ENCODE data around the gene NPAS3.

DNA sequence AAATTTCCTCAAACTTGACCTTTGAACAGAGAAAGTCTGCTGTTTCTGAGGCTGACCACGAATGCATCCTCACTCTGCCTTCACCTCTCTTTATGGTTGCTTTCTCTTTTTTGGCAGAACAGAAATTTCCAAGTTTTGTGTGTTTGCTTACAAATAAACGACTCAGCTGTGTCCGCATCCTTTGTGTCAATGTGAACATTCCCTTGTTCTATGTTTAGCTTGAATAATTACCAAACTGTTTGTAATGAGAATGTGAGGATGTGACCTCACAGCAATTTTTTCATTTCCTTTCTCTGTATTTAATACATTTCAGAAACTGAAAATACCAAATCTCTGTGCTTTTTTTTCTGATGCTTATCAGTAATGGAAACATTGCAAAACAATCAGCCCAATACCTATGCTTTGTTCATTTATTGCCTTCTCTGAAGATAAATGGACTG is 601.3 kb downstream of the NPAS3 start:
- TF ChIP-seq, protein P1, sequence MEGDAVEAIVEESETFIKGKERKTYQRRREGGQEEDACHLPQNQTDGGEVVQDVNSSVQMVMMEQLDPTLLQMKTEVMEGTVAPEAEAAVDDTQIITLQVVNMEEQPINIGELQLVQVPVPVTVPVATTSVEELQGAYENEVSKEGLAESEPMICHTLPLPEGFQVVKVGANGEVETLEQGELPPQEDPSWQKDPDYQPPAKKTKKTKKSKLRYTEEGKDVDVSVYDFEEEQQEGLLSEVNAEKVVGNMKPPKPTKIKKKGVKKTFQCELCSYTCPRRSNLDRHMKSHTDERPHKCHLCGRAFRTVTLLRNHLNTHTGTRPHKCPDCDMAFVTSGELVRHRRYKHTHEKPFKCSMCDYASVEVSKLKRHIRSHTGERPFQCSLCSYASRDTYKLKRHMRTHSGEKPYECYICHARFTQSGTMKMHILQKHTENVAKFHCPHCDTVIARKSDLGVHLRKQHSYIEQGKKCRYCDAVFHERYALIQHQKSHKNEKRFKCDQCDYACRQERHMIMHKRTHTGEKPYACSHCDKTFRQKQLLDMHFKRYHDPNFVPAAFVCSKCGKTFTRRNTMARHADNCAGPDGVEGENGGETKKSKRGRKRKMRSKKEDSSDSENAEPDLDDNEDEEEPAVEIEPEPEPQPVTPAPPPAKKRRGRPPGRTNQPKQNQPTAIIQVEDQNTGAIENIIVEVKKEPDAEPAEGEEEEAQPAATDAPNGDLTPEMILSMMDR (IDR thresholded peaks at IDR 0.05), result no peak
- TF ChIP-seq ZC3H11A (IDR thresholded peaks at IDR 0.05) (no peak), JUN (IDR thresholded peaks at IDR 0.05) (no peak), MYC (IDR thresholded peaks at IDR 0.05; ENCODE audit: borderline replicate concordance, low read length) (no peak), HOXB13 (CRISPR knock-in tag; IDR thresholded peaks at IDR 0.05; ENCODE audit: low read depth) (no peak), JUNB (IDR thresholded peaks at IDR 0.05) (no peak), EP300 (IDR thresholded peaks at IDR 0.05) (no peak), POLR2A (IDR thresholded peaks at IDR 0.05; ENCODE audit: low read length) (no peak), EHMT2 (IDR thresholded peaks at IDR 0.05; ENCODE audit: low read depth) (no peak), FOXS1 (CRISPR knock-in tag; IDR thresholded peaks at IDR 0.05) (no peak), E2F6 (IDR thresholded peaks at IDR 0.05; ENCODE audit: borderline replicate concordance, low read depth) (no peak), EHF (CRISPR knock-in tag; IDR thresholded peaks at IDR 0.05) (no peak), MAFK (IDR thresholded peaks at IDR 0.05; ENCODE audit: partially characterized antibody) (no peak)
- TF ChIP-seq, protein P2, sequence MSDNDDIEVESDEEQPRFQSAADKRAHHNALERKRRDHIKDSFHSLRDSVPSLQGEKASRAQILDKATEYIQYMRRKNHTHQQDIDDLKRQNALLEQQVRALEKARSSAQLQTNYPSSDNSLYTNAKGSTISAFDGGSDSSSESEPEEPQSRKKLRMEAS (IDR thresholded peaks at IDR 0.05), result no peak

Data from A549 (cell line).